8988T (cell line): ENCODE results near the gene TDP1.
A peak's percentile ranks its signal among the peaks of the same experiment; 100 is the strongest.

Experiments
- DNase-seq: peaks from one replicate; pipeline ENCODE4 v3.0.0; 2011

Gene TDP1

GRCh38 chr14:89955745-89956660 is at the start of gene TDP1:
Gene TDP1 (plus strand): TSS chr14:89955927. CDS start chr14:89963115, 7,188 bp downstream.
- DNase-seq, result peak; percentile 91

DNA sequence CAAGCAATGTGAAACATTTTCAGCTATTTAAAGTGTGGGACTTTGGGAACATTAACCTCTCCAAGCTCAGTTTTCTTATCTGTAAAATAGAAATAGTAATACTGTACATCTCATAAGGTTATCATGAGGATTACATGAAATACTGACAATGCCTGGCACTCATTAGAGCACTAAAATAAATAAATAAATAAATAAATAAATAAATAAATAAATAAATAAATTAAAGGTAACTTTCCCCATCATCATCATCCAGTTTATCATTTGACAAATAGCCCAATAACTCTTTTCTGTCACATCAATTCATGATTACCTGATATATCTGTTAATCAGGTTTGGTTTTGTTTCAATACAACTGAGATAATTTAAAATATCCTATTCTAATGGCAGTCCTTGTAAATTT is 49.7 kb upstream of the TDP1 start:
- DNase-seq, result no peak

GRCh38 chr14:89907655-89908054 is 48.1 kb upstream of the TDP1 start:
- DNase-seq, result no peak

DNA sequence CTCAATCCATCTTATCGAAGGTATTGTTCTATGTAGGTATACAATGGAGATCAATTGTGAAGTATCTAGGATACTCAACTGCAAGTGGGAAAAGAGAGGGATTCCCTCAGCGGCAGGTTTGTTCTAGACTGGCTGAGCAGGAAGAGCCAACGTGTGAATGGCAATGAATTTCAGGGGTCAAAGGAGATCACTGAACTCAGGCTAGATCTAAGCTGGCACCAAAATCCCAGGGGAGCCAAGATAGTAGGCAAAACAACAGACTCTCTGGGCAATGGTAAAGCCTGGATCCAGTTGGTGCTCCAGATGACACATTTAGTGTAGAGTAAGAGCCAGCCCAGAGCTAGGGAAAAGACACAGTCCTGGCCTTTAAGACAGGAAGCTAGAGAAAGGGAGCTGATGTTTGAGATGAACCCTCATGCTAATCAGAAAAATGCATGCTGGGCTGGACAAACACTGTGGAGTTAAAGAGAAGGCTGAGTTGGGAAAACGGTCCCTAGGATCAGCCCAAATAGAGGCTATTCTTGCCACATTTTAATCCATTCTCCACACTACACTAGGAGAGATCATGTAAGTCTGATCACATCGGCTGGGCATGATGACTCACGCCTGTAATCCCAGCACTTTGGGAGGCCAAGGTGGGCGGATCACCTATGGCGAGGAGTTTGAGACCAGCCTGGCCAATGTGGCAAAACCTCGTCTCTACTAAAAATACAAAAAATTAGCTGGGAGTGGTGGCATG is 46.8 kb upstream of the TDP1 start:
- DNase-seq, result no peak

DNA sequence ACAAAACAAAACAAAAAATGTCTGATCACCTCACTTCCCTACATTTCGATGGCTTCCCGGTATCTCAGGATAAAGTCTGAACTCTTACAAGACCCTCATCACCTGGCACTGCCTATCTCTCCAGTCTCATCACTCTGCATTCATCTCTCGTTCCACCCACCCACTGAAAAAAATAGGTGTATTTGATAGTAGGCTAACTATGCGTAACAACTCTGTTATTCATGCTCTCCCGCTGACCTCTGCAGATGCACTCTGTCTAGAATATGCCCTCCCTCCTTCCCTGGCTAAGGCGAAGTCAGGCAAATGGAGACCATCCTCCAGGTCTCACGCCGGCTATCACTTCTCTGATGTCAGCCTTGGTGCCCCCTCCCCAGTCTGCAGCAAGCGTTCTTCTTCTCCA is 46.1 kb upstream of the TDP1 start:
- no peak for DNase-seq

GRCh38 chr14:89910691-89911009 is 45.1 kb upstream of the TDP1 start:
- DNase-seq, result no peak

- no peak for DNase-seq
Measured at GRCh38 chr14:89911010-89911919, 44.5 kb upstream of the TDP1 start.

DNA sequence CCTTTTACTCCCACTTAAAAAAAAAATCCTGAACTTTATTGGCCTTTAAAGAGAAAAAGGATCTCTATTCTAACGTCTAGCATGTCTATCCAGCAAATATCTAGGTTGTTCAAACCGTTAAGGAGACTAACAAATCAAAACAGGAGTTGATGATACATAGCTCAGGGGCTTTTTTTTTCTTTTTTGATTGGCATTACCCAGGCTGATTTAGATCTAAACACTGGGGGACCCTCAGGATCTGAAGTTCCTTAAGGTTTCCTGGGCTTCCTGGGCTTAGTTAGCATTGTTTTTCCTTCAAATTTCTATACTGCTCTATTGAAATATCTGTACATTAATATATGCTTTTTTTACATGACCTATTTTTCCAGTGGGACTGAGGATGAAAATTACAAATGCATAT is 43.5 kb upstream of the TDP1 start:
- DNase-seq, result no peak

- no peak for DNase-seq
Measured at GRCh38 chr14:89912667-89913211, 43.0 kb upstream of the TDP1 start.

GRCh38 chr14:89915114-89915878 is 40.4 kb upstream of the TDP1 start:
- no peak for DNase-seq

DNA sequence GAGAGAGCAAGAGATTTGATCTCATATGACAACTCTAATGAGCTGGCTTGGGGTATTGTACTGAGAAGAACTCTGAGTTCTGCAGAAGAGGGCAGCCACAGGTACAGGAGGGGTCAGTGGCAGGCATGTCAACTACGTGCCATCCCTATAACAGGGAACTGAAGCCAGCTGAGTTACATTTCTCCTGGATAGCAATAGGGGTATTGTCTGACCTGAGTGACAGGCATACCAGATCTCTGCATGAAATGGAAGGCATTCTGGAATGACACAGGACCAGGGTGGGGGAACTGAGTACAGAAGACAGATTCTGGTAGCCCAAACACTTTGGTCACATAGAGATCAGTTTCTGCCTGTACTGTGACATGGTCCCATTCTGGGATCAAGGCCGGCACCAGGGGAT is 37.0 kb upstream of the TDP1 start:
- no peak for DNase-seq

GRCh38 chr14:89920056-89920455 is 35.7 kb upstream of the TDP1 start:
- DNase-seq, result no peak

- DNase-seq, result no peak
Measured at GRCh38 chr14:89921346-89921745, 34.4 kb upstream of the TDP1 start.

DNA sequence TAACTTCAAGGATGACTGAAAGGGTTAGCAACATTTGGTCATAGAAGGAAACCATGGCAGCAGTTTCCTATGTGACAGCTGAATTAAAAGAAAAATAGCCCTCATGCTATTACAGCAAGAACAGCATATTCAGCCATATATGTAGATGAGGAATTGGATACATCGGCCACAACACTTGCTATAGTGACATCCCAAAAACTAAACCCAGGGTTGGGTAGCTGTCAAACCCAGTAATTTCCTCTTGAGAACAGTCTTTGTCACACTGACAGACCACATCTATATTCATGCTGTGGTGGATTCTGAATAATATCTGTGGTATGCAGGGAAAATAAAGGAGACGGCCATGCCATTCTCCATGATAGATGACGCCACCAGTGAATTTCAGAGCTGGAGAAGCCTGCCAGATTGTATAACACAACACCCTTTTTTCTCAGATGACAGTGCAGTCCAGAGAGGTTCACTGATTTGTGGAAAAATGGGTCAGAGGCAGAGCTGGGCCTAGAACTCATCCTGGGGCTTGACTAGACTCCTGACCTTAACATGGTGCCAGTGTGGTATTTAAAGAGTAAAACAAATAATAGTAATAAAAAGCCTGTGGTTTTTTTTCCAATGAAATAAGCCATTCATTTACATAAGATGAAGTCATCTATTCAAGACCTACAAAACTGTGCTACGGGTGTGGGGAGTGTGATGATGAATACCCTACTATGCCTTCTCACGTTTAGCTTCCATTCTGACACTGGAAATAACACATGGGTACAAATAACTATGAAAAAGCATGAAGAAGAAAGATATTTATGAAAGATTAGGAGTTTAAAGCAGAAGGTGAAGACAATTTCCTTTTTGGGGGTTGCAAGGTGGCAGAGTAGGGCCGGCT is 33.5 kb upstream of the TDP1 start:
- no peak for DNase-seq

DNA sequence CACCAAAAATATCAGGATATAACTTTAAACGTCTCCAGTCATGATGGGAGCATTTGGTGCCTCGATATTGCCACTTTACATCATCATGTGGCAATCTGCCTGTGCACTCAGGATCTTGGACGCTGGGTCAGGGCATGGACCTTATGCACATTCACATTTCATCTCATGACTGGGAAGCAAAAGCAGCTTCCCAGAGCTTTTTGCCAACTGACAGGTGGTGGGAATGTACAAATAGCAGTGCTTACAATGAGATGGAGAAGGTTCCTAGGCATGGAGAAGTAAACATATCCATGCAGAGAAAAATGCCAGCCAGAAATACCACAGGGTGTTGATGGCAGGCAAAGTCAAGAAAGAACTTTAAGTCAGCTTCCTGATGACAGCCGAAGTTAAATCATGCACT is 31.5 kb upstream of the TDP1 start:
- DNase-seq, result no peak

GRCh38 chr14:89926694-89927093 is 29.0 kb upstream of the TDP1 start:
- DNase-seq, result no peak

DNA sequence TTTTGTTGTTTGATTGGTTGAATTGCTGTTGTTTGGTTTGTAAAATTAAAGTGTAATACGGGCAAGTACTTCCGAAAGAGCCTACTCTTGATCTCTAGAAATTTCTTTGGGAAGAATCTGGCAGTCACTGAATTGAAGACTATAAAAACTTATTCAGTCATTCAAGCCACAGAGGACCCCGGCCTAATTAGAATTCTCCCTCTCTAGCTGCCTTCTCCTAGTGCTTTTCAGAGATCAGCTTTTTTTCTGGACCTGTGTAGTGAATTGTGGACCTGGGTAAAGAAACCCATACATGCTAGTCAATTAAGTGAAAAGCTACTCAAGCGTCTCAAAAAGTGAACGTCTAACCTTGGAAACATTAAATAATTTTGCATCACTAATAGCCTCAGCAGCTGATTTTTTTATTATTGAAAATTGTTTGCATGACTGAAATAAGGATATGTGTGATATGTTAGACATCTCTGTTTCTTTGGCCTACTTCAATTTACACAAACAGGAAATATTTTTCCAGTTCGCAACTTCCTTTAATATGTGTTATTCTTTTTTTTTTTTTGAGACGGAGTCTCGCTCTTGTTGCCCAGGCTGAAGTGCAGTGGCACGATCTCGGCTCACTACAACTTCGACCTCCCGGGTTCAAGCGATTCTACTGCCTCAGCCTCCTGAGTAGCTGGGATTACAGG is 28.4 kb upstream of the TDP1 start:
- no peak for DNase-seq

DNA sequence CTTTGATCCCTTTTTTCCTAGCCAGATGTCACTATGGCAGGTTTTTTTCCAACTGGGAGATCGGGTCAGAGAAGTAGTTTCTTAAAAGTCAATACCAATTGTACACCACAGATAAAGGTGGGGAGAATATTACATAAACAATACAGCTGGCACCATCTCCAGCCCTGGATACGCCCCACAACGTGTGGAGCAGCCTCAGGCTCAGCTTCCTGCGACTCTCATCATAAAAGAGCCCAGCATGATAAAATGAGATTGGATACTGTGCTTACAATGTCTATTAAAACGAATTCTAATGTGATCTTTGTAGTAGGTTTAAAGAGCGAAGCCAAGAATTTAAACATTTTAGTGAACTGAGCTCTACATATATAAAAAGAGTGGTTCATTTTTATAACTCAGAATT is 22.7 kb upstream of the TDP1 start:
- DNase-seq, result no peak

DNA sequence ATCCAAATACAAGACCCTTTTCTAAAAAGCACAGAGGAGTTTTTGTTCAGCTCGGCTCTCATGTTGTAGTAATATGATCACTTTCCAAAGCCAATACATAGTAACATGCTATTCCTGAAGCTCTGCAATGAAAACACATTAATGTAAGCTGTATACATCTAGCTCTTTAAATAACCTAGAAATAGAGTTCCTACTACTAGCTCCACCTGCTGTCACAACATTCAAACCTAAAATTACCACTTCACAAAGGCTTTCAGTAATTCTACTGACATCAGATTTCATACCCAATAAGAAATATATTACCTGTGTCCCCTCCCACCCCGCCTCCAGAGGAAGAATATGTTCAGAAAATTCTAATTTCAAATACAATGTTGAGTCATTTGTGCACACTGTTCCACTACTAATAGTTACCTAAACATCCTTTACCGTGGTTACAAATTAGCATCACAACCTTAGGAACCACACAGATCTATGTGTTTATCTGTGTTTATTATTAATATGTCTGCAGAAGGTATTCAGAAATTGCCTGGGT is 19.0 kb upstream of the TDP1 start:
- DNase-seq, result no peak

GRCh38 chr14:89941830-89942377 is 13.8 kb upstream of the TDP1 start:
- DNase-seq, result no peak
